Measurements from ENCODE around the gene ZFHX3. TPM values are rescaled to one million over a fixed set of nuclear protein-coding genes. Genes with fewer than 3 reads are reported as not detected.

ZFHX3 gene
- total RNA-seq, 1 donor from 2014 or later = 0.81 TPM

GRCh38 chr16:72786606-72787005, 261.3 kb downstream of the ZFHX3 start:
- intact Hi-C loops (cut with micrococcal nuclease) = loop anchor here (1.0 to 5.0 kb wide), 5 partner anchors 121 to 1321 kb away; no protein-coding TSS in a partner anchor

- intact Hi-C loops (cut with micrococcal nuclease) = loop anchor here (2.0 to 5.0 kb wide), 4 partner anchors 136 to 1321 kb away; no protein-coding TSS in a partner anchor
Measured at GRCh38 chr16:72785886-72786285, 262.0 kb downstream of the ZFHX3 start.

DNA sequence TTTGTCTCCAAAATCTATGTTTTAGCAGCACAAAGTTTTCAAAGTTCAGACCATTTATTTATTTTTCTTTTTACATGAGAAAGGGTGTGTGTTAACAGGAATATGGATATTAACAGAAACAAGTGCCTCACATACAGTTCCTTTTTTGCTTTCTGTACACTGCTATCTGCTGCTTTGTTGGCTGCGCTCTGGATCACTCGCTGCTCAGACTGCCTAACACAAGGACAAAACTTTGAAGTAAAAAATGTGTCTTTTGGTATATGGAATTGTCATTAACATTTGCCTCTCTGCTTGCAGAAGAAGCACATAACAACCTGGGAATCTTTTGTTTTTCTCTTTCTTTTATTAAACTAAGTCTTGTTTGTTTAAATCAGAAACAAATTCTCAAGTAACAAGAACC, 262.8 kb downstream of the ZFHX3 start:
- intact Hi-C loops (cut with micrococcal nuclease) = loop anchor here (5.0 kb wide), 2 partner anchors 137 to 1322 kb away; no protein-coding TSS in a partner anchor

DNA sequence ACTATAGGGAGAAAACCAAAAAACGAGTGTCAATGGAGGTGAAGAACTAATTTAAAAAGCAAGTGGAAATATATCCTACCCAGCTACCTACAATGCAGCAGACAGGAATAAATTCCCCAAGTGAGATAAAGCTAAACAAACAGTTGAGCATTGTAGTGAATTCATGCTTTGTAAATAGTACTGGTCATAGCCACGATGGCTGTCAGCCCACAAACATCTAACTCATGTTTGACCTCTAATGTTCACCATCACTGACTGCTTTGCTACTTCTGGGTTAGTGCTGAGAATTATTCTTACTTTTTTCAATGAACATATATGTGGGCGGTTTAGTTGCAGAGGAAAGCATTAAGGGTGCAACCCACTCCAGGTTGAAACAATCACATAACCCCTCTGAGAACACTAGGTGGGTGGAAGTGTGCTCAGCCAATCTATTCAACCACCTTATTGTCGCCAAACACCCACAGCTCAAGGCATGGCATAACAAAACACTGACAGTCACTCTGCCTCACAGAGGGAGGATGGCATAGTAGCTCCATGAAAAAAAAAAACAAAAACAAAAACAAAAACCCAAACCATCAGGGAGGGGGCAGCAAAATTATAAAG, 264.1 kb downstream of the ZFHX3 start:
- intact Hi-C loops (cut with micrococcal nuclease) = no loop called here

GRCh38 chr16:72769876-72770275, 278.1 kb downstream of the ZFHX3 start:
- intact Hi-C loops (cut with micrococcal nuclease) = no loop called here

- intact Hi-C loops (cut with micrococcal nuclease) = no loop called here
Measured at GRCh38 chr16:72768591-72768990, 279.3 kb downstream of the ZFHX3 start.

DNA sequence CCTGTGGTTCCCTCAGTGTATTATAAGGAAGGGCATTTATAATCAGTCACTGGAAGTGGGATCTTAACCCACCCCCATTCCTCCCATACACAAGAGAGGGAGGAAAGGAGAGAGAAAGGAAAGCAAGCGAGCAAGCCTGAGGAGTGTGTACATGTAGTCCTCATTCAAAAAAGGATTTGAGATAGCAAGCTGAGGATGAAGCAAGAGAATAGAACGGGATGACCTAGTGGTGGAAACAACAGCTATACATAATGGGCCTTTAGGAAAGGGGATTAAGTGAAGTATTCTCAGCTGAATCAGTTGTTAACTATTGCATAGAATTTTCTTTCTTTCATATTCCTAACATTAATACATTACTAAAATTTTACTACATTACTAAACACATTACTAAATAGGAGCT, 281.4 kb downstream of the ZFHX3 start:
- intact Hi-C loops (cut with micrococcal nuclease) = no loop called here

GRCh38 chr16:72764015-72764654, 283.8 kb downstream of the ZFHX3 start:
- intact Hi-C loops (cut with micrococcal nuclease) = no loop called here

DNA sequence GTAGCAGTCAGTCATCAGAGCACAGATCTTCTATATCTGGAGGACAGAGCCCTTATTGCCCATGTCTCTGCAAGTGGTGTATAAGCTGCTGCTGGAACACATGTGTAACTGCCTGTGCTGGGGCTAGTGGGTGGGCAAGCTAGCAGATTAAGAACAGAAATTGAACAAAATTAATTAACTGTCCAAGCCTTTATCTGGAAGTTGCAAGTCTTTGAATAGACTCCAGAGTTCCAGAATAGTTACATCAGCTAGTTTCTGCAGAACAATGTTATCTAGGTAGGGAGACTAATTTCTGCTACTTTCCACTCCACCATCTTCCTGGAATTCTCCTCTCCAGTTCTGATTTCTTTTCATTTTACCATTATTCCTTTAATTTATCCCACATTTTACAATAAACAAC, 287.3 kb downstream of the ZFHX3 start:
- intact Hi-C loops (cut with micrococcal nuclease) = no loop called here

DNA sequence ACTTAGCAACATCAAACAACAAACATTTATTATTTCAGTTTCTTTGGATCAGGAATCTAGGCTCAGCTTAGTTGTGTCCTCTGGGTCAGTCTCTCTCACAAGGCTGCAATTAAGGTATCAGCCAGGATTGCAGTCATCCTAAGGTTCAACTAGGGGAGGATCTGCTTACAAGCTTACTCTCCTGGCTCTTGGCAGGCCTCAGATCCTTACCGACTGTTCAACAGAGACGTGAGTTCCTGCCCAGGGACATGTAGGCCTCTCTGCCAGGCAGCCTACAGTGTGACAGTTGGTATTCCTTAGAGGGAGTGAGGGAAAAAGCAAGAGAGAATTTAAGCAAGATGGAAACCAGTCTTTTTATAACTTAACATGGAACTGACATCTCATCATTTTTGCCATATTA, 294.0 kb downstream of the ZFHX3 start:
- intact Hi-C loops (cut with micrococcal nuclease) = no loop called here

GRCh38 chr16:72752004-72752695, 295.8 kb downstream of the ZFHX3 start:
- intact Hi-C loops (cut with micrococcal nuclease) = no loop called here

GRCh38 chr16:72751076-72751475, 296.9 kb downstream of the ZFHX3 start:
- intact Hi-C loops (cut with micrococcal nuclease) = no loop called here

GRCh38 chr16:72749091-72749490, 298.8 kb downstream of the ZFHX3 start:
- intact Hi-C loops (cut with micrococcal nuclease) = no loop called here

DNA sequence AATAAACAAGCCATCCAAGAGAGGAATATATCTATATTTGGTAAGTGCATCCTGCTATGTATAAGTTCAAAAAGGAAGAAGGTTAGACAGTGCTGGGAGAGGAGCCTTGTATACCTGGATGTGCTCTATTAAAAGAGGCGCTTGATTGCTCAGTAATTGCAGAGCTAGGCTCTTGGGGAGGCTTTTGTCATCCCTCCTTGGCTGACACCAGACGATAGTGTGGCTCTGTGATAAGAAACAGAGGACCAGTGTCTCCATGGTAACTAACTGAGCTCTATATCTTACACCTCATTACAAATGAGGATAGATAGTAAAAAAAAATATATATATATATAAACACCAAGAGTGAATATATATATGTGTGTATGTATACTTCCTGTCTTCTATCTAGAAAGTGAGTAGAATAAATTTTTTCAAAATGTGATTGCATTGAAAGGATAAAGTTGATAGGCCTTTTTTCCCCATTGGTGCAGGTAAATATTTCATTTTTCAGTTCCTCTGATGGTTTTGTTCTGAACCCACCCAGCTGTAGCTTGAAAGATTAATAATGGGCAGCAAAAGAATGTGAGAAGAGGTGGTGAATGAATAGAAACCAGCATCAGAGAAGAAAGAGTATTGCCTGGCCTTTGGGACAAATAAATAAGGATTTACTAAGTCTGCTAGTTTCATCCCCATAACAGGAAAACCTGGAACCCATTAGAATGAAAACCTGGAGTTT, 303.7 kb downstream of the ZFHX3 start:
- intact Hi-C loops (cut with micrococcal nuclease) = no loop called here

DNA sequence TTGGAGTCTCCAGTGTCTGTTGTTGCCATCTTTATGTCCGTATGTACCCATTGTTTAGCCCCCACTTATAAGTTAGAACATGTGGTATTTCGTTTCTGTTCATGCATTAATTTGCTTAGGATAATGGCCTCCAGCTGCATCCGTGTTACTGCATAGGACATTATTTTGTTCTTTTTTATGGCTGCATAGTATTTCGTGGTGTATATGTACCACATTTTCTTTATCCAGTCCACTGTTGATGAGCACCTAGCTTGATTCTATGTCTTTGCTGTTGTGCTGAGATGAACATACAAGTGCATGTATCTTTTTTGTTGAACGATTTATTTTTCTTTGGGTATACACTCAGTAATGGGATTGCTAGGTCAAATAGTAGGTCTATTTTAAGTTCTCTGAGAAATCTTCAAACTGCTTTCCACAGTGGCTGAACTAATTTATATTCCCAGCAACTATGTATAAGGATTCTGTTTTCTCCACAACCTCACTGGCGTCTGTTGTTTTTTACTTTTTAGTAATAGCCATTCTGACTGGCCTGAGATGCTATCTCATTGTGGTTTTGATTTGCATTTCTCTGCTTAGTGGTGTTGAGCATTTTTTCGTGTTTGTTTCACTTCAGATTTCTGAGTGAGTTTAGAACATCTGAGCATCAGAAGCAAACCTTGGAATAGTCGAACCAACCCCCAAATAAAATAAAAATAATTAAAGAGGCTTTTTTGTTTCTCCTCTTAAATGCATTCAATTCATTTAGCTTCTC, 304.7 kb downstream of the ZFHX3 start:
- intact Hi-C loops (cut with micrococcal nuclease) = no loop called here

DNA sequence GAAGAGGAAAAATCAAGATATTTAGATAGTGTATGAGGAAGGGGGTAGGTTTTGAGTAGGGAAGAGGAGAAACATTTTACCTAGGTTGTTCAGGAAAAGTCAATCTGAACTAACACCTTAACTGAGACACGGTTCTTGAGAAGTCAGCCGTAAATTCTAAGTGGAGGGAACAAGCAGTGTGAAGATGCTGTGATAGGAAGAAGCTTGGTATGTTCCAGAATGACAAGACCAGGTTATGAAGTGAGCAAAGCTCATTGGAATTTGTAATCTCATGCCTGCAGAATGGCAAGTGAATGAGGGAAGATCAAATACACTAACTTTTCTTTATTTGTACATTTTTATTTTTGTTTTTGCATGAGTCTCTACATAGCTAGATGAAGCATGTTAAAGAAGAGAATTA, 307.6 kb downstream of the ZFHX3 start:
- intact Hi-C loops (cut with micrococcal nuclease) = no loop called here

GRCh38 chr16:72739577-72739976, 308.4 kb downstream of the ZFHX3 start:
- intact Hi-C loops (cut with micrococcal nuclease) = no loop called here

DNA sequence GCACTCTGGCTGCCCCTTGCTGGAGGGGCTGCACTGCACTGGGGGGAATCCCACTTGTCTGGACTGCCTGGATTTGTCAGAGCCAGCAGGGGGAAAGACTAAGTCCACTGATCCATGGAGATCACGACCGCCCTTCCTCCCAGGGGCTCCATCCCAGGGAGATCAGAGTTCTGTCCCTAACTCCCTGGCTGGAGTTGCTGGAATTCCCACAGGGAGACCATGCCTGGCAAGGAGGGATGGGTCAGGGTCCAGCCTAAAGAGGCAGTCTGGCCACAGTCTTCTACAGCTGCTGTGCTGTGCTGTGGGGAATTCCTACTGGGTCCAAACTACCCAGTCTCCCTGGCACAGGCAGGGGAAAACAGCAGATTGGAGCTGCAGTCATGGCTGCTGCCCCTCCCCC, 311.9 kb downstream of the ZFHX3 start:
- intact Hi-C loops (cut with micrococcal nuclease) = no loop called here
